ENCODE data around the gene GPR141. TPM values are rescaled to one million over a fixed set of nuclear protein-coding genes. Genes with fewer than 3 reads are reported as not detected.
"Not testable (repeated sequence)": the region's sequence is repeated elsewhere in the genome, so short reads cannot be mapped to it uniquely, and the experiment has no call there.

GPR141 gene
- polyA plus RNA-seq, 3 donors = 0.09 to 0.83 (median 0.56) TPM

GRCh38 chr7:37674531-37674930 is 9.0 kb upstream of the GPR141 start:
- H3K27ac ChIP-seq (ENCODE audit: low read depth, low read length) = no peak overlapping the region
- 37 to 49% (median 40%) methylated on average over 5 of the region's 5 CpGs for WGBS, 3 donors

GRCh38 chr7:37675749-37676148 is 7.8 kb upstream of the GPR141 start:
- no peak overlapping the region for H3K27ac ChIP-seq (ENCODE audit: low read depth, low read length)
- 48 to 58% (median 53%) methylated on average over 1 of the region's 1 CpG for WGBS, 3 donors

GRCh38 chr7:37684927-37685326 is 1.4 kb downstream of the GPR141 start:
- 46 to 62% (median 47%) methylated on average over 1 of the region's 1 CpG for WGBS, 3 donors
- H3K27ac ChIP-seq (ENCODE audit: low read depth, low read length) = no peak overlapping the region

GRCh38 chr7:37686556-37687345 is 3.2 kb downstream of the GPR141 start:
- WGBS, 3 donors = 58 to 75% (median 62%) methylated on average over 4 of the region's 4 CpGs
- H3K27ac ChIP-seq (ENCODE audit: low read depth, low read length) = no peak overlapping the region

GRCh38 chr7:37690206-37690605 is 6.6 kb downstream of the GPR141 start:
- WGBS, 3 donors = 60 to 81% (median 69%) methylated on average over 11 of the region's 11 CpGs
- H3K27ac ChIP-seq (ENCODE audit: low read depth, low read length) = no peak overlapping the region

- H3K27ac ChIP-seq (ENCODE audit: low read depth, low read length) = no peak overlapping the region
- 51 to 70% (median 54%) methylated on average over 4 of the region's 4 CpGs for WGBS, 3 donors
Observed at GRCh38 chr7:37694208-37695094, 10.9 kb downstream of the GPR141 start.

- WGBS, 3 donors = 67 to 77% (median 75%) methylated on average over 4 of the region's 4 CpGs
- H3K27ac ChIP-seq (ENCODE audit: low read depth, low read length) = no peak overlapping the region
Observed at GRCh38 chr7:37698276-37698675, 14.7 kb downstream of the GPR141 start.

GRCh38 chr7:37698782-37699181 is 15.2 kb downstream of the GPR141 start:
- no peak overlapping the region for H3K27ac ChIP-seq (ENCODE audit: low read depth, low read length)
- 68 to 95% (median 81%) methylated on average over 2 of the region's 2 CpGs for WGBS, 3 donors

- H3K27ac ChIP-seq (ENCODE audit: low read depth, low read length) = no peak overlapping the region
- WGBS, 3 donors = 36 to 60% (median 56%) methylated on average over 2 of the region's 2 CpGs
Observed at GRCh38 chr7:37701769-37702168, 18.2 kb downstream of the GPR141 start.

GRCh38 chr7:37703361-37703760 is 19.8 kb downstream of the GPR141 start:
- H3K27ac ChIP-seq (ENCODE audit: low read depth, low read length) = no peak overlapping the region

- 68 to 89% (median 89%) methylated on average over 4 of the region's 4 CpGs for WGBS, 3 donors
Observed at GRCh38 chr7:37704328-37704833, 20.8 kb downstream of the GPR141 start.

GRCh38 chr7:37705976-37706375 is 22.4 kb downstream of the GPR141 start:
- 76 to 81% (median 80%) methylated on average over 6 of the region's 6 CpGs for WGBS, 3 donors
- no peak overlapping the region for H3K27ac ChIP-seq (ENCODE audit: low read depth, low read length)

More at GRCh38 chr7:37704328-37704833, 20.8 kb downstream of the GPR141 start:
- H3K27ac ChIP-seq (ENCODE audit: low read depth, low read length) = not testable (repeated sequence)

GRCh38 chr7:37706804-37707203 is 23.2 kb downstream of the GPR141 start:
- WGBS, 3 donors = 49 to 57% (median 54%) methylated on average over 5 of the region's 5 CpGs
- H3K27ac ChIP-seq (ENCODE audit: low read depth, low read length) = no peak overlapping the region

- 37 to 58% (median 51%) methylated on average over 4 of the region's 4 CpGs for WGBS, 3 donors
Observed at GRCh38 chr7:37707754-37708485, 24.4 kb downstream of the GPR141 start.

GRCh38 chr7:37709631-37710509 is 26.3 kb downstream of the GPR141 start:
- H3K27ac ChIP-seq (ENCODE audit: low read depth, low read length) = no peak overlapping the region
- 73 to 88% (median 82%) methylated on average over 5 of the region's 5 CpGs for WGBS, 3 donors

More at GRCh38 chr7:37707754-37708485, 24.4 kb downstream of the GPR141 start:
- no peak overlapping the region for H3K27ac ChIP-seq (ENCODE audit: low read depth, low read length)

GRCh38 chr7:37713613-37714012 is 30.0 kb downstream of the GPR141 start:
- 39 to 53% (median 49%) methylated on average over 2 of the region's 2 CpGs for WGBS, 3 donors
- H3K27ac ChIP-seq (ENCODE audit: low read depth, low read length) = no peak overlapping the region

- WGBS, 3 donors = 39 to 55% (median 53%) methylated on average over 2 of the region's 2 CpGs
- no peak overlapping the region for H3K27ac ChIP-seq (ENCODE audit: low read depth, low read length)
Observed at GRCh38 chr7:37714606-37715005, 31.0 kb downstream of the GPR141 start.

GRCh38 chr7:37718585-37718984 is 35.0 kb downstream of the GPR141 start:
- no peak overlapping the region for H3K27ac ChIP-seq (ENCODE audit: low read depth, low read length)
- WGBS, 3 donors = 74 to 88% (median 86%) methylated on average over 2 of the region's 2 CpGs

Data from adipose tissue (tissue), 3 donors.